ENCODE results near the gene TEC.

The TEC gene

DNA sequence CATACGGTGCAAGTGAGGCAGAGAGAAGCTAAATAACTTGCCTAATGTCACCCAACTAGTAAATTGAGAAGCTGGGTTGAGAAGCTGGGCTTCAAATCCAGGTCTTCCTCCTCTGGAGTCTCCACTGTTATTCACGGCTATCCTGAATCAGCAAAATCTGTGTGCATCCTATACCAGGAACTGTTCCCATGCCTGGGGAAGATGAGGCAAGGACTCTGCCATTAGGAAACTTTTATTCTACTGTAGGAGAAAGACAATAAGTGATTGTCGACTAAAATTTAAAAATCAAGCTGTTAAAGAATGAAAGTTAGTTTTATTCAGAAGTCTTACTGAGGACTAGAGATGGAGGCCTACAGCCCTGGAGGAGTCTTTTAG is 872 bp upstream of the TEC start:
- no peaks in the 10 kb centered on the region for H4K20me1 ChIP-seq (ENCODE audit: insufficient read depth, low read length)
- H3K9ac ChIP-seq (ENCODE audit: low read length) = peak overlapping the region; percentile 80
- no peaks in the 10 kb centered on the region for H3K27me3 ChIP-seq (replicated peaks; ENCODE audit: insufficient read depth, low read length)
- H3K9me3 ChIP-seq (replicated peaks; ENCODE audit: insufficient read depth, low read length) = no peaks in the 10 kb centered on the region
- peak overlapping the region; percentile 70 for H3K4me3 ChIP-seq (ENCODE audit: low read length)
- H3F3A ChIP-seq (ENCODE audit: insufficient read depth, low read length) = peaks cover 19% of the 10 kb centered on the region
- no peak for TF ChIP-seq EZH2phosphoT487 (IDR thresholded peaks at IDR 0.05; ENCODE audit: low read length)
- TF ChIP-seq EZH2 (optimal IDR thresholded peaks at IDR 0.05; ENCODE audit: low read depth, low read length) = no peak
- TF ChIP-seq, protein P1, sequence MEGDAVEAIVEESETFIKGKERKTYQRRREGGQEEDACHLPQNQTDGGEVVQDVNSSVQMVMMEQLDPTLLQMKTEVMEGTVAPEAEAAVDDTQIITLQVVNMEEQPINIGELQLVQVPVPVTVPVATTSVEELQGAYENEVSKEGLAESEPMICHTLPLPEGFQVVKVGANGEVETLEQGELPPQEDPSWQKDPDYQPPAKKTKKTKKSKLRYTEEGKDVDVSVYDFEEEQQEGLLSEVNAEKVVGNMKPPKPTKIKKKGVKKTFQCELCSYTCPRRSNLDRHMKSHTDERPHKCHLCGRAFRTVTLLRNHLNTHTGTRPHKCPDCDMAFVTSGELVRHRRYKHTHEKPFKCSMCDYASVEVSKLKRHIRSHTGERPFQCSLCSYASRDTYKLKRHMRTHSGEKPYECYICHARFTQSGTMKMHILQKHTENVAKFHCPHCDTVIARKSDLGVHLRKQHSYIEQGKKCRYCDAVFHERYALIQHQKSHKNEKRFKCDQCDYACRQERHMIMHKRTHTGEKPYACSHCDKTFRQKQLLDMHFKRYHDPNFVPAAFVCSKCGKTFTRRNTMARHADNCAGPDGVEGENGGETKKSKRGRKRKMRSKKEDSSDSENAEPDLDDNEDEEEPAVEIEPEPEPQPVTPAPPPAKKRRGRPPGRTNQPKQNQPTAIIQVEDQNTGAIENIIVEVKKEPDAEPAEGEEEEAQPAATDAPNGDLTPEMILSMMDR (IDR thresholded peaks at IDR 0.05; ENCODE audit: low read length) = no peak
- peaks cover 16% of the 10 kb centered on the region for H3K4me1 ChIP-seq (ENCODE audit: low read length)
- H3K36me3 ChIP-seq (replicated peaks; ENCODE audit: insufficient read depth, low read length) = no peaks in the 10 kb centered on the region
- peak overlapping the region; percentile 79; the same call in 1 of the 2 replicates for H2AFZ ChIP-seq (ENCODE audit: low read length)
- no peak for DNase-seq
- no peaks in the 10 kb centered on the region for H3K9me2 ChIP-seq (replicated peaks; ENCODE audit: insufficient read depth, low read length)
- peak overlapping the region; percentile 75 for H3K27ac ChIP-seq (ENCODE audit: low read length)
- peak overlapping the region; percentile 62 for H3K4me2 ChIP-seq (ENCODE audit: low read depth, low read length)
- peaks cover 40% of the 10 kb centered on the region for H3K79me2 ChIP-seq (ENCODE audit: low read length)

DNA sequence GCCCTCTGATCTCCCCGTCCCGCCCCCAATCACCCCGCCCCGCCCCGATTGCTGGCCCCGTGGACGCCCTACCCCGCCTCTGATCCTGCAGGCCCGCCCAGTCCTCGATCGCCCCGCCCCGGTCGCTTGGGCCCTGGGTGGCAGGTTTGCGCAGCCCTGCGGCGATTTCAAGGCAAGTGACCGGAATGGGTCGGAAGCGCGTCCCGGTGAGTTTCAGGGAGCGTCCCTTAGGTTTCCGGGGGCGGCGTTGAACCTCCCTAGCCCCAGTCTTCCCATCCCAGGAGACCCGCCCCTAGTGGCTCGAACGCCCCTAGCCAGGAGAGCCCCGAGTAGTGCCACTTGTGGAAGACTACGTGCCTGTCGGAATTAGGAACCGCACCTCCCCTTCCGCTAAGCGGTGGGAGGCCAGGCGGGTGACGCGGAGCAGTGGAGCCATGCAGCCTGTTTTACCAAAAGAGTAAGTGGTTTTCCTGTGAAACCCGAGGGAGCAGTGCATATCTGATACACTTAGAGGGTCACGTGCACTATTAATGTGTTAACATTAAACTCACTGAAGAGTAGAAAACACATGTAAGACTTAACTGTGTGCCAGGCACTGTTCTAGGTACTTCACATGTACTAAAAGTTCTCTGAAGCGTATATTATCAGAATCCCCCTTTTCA is 354 bp upstream of the TEC start:
- Histone ChIP-seq H3K4me2 (ENCODE audit: low read depth, low read length) (peak overlapping the region; percentile 62), H4K20me1 (ENCODE audit: insufficient read depth, low read length) (no peaks in the 10 kb centered on the region), H3K9ac (ENCODE audit: low read length) (peak overlapping the region; percentile 80), H3K27me3 (replicated peaks; ENCODE audit: insufficient read depth, low read length) (no peaks in the 10 kb centered on the region), H3K36me3 (replicated peaks; ENCODE audit: insufficient read depth, low read length) (no peaks in the 10 kb centered on the region), H3K4me3 (ENCODE audit: low read length) (peak overlapping the region; percentile 70), H3K9me3 (replicated peaks; ENCODE audit: insufficient read depth, low read length) (no peaks in the 10 kb centered on the region), H3F3A (ENCODE audit: insufficient read depth, low read length) (peaks cover 19% of the 10 kb centered on the region), H3K27ac (ENCODE audit: low read length) (peak overlapping the region; percentile 91), H3K79me2 (ENCODE audit: low read length) (peaks cover 44% of the 10 kb centered on the region), H2AFZ (ENCODE audit: low read length) (peak overlapping the region; percentile 79), H3K9me2 (replicated peaks; ENCODE audit: insufficient read depth, low read length) (no peaks in the 10 kb centered on the region), H3K4me1 (ENCODE audit: low read length) (peaks cover 14% of the 10 kb centered on the region)
- no peak for TF ChIP-seq EZH2phosphoT487 (IDR thresholded peaks at IDR 0.05; ENCODE audit: low read length)
- TF ChIP-seq, protein P1 (IDR thresholded peaks at IDR 0.05; ENCODE audit: low read length) = peak; percentile 18; the same call in 1 of the 2 replicates
- no peak for TF ChIP-seq EZH2 (optimal IDR thresholded peaks at IDR 0.05; ENCODE audit: low read depth, low read length)
- DNase-seq = peak; percentile 92

DNA sequence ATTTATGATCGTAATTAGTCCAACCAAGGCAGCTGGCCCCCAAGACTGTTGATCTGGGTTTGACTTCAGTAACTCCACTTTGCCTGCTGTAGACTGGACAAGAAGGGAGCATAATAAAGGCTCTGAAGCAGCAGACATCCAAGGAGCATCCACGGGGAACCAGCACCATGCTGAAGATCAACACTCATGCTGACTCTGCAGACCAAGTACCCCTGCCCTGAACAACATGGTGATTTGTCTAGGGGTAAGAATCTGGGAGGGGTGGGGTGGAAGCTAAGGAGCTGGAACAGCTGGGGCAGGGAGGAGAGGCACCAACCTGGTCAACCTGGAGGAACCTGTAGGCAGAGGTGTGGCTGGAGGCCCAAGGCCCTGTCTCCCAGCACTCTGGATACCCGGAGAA is 2.1 kb downstream of the TEC start:
- no peak for DNase-seq
- Histone ChIP-seq H3K9me2 (replicated peaks; ENCODE audit: insufficient read depth, low read length) (no peaks in the 10 kb centered on the region), H3K36me3 (replicated peaks; ENCODE audit: insufficient read depth, low read length) (no peaks in the 10 kb centered on the region), H2AFZ (ENCODE audit: low read length) (no peak overlapping the region), H3K27ac (ENCODE audit: low read length) (no peak overlapping the region), H3K4me2 (ENCODE audit: low read depth, low read length) (peak overlapping the region; percentile 67; the same call in 1 of the 2 replicates), H4K20me1 (ENCODE audit: insufficient read depth, low read length) (no peaks in the 10 kb centered on the region), H3K9me3 (replicated peaks; ENCODE audit: insufficient read depth, low read length) (no peaks in the 10 kb centered on the region), H3F3A (ENCODE audit: insufficient read depth, low read length) (peaks cover 19% of the 10 kb centered on the region), H3K27me3 (replicated peaks; ENCODE audit: insufficient read depth, low read length) (no peaks in the 10 kb centered on the region), H3K4me1 (ENCODE audit: low read length) (peaks cover 14% of the 10 kb centered on the region), H3K4me3 (ENCODE audit: low read length) (no peak overlapping the region), H3K9ac (ENCODE audit: low read length) (no peak overlapping the region), H3K79me2 (ENCODE audit: low read length) (peaks cover 68% of the 10 kb centered on the region)
- TF ChIP-seq EZH2 (optimal IDR thresholded peaks at IDR 0.05; ENCODE audit: low read depth, low read length) (no peak), EZH2phosphoT487 (IDR thresholded peaks at IDR 0.05; ENCODE audit: low read length) (no peak)
- TF ChIP-seq, protein P1 (IDR thresholded peaks at IDR 0.05; ENCODE audit: low read length) = no peak

Data from MM.1S (cell line).